Cerebellar cortex (tissue), 1 donor: ENCODE measurements around the gene MCCD1.
A peak's percentile ranks its signal among the peaks of the same experiment; 100 is the strongest.

ENCODE experiments used
- DNase-seq: peaks from one replicate; pipeline ENCODE4 v3.0.0-alpha.2; 2015; ENCODE audit warnings: low spot score

Gene MCCD1

GRCh38 chr6:31543639-31544038 is 14.9 kb downstream of the MCCD1 start:
- no peak for DNase-seq

- no peak for DNase-seq
Measured at GRCh38 chr6:31544676-31545075, 15.9 kb downstream of the MCCD1 start.

GRCh38 chr6:31545291-31545690 is 16.5 kb downstream of the MCCD1 start:
- peak; percentile 32 for DNase-seq

GRCh38 chr6:31546339-31546957 is 17.7 kb downstream of the MCCD1 start, which contains the start of gene ATP6V1G2:
ATP6V1G2 (minus strand) TSS chr6:31546608; CDS start chr6:31546559, 49 bp downstream.
- peak; percentile 99 for DNase-seq

- peak; percentile 99 for DNase-seq
Measured at GRCh38 chr6:31546958-31547726, 18.4 kb downstream of the MCCD1 start, which contains the start of gene NFKBIL1. NFKBIL1 (plus strand) TSS chr6:31547608; CDS start chr6:31547695, 87 bp downstream.

GRCh38 chr6:31547727-31548543 is 19.2 kb downstream of the MCCD1 start:
- DNase-seq, result no peak

GRCh38 chr6:31548544-31548873 is 19.7 kb downstream of the MCCD1 start:
- no peak for DNase-seq

GRCh38 chr6:31551371-31551770 is 22.6 kb downstream of the MCCD1 start:
- peak; percentile 76 for DNase-seq

- DNase-seq, result no peak
Measured at GRCh38 chr6:31556307-31556706, 27.5 kb downstream of the MCCD1 start.

- no peak for DNase-seq
Measured at GRCh38 chr6:31557443-31558317, 28.9 kb downstream of the MCCD1 start.

- no peak for DNase-seq
Measured at GRCh38 chr6:31558318-31558625, 29.5 kb downstream of the MCCD1 start.

- DNase-seq, result no peak
Measured at GRCh38 chr6:31558631-31559500, 30.1 kb downstream of the MCCD1 start.

- DNase-seq, result no peak
Measured at GRCh38 chr6:31559606-31559957, 30.8 kb downstream of the MCCD1 start.

GRCh38 chr6:31559958-31560696 is 31.4 kb downstream of the MCCD1 start:
- DNase-seq, result no peak

- no peak for DNase-seq
Measured at GRCh38 chr6:31560697-31561058, 31.9 kb downstream of the MCCD1 start.

- no peak for DNase-seq
Measured at GRCh38 chr6:31567531-31568370, 39.0 kb downstream of the MCCD1 start.

- no peak for DNase-seq
Measured at GRCh38 chr6:31568537-31568961, 39.8 kb downstream of the MCCD1 start.

GRCh38 chr6:31569861-31570536 is 41.2 kb downstream of the MCCD1 start:
- DNase-seq, result no peak
